ENCODE results near the gene KRTAP3-2.

The KRTAP3-2 gene

DNA sequence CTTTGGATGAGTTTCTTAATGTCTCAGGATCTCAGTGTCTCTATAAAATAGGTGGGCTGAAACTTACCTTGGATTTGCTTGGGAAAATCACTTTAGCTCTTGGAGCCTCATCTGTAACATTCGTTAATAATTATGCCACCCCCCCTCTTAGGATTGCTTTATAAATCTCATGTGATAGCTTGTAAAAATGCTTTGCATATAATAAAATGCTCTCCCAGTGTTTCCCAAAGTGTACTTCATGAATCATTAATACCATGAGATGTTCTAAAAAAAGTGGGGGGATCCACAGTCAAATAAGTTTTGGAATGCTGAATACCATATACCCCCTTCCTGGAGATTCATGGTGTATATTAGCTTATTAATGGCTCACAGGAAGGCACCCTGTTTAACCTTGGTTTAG, 38.1 kb downstream of the KRTAP3-2 start:
- no peak for DNase-seq

DNA sequence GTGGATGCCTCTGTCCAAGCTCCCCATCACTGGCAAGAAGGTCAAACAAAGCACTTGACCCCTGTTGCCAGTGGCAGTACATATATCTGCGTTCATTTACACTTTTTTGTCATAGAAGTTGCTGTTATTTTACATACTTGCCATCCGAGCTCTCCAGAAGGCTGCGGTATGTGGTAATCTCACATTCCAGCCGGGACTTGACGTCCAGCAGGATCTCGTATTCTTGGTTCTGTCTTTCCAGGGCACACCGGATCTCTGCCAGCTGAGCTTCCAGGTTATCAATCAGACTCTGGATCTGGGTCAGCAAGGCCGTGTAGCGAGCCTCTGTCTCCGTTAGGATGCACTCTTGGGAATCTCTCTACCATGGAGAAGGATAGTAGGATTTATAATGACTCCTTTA, 39.6 kb downstream of the KRTAP3-2 start:
- DNase-seq = no peak

DNA sequence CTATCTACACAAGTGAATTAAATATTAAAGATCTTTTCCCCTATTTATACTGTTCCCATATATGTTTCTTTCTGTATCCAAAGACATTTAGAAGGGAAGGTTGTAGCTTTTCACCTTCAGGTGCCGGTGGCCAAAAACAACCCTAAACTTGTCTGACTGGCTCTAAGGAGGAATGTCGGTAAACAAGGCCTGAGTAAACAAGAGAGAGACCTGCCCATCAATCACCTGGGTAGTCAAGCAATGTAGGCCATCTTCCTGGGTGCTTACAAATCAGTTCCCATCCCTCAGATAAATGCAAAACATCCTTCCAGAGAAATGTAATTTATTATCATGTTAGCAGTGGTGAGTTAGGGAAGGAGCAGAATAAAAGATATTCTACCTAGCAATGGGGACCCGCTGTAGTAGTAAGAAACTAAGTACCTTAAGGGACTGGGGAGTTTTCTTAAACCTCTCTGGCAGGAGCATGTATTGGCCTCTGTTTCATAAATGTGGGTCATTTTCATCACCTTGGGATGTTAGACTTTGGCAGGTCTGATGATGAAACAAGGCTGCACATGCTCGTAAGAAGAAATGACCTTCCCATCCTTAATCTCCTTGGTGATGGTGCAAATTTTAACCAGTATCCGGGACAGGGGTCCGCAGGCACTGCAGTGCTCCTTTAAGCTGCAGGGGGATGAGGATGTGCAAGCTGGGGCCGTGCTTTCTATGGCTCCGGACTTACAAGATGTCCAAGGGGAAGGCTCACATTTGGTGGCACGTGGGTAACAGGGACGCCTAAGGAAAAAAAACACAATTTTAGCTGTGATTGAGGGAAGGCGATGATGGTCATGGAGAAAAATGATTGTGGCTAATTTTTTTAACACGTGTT, 41.4 kb downstream of the KRTAP3-2 start:
- DNase-seq = no peak

DNA sequence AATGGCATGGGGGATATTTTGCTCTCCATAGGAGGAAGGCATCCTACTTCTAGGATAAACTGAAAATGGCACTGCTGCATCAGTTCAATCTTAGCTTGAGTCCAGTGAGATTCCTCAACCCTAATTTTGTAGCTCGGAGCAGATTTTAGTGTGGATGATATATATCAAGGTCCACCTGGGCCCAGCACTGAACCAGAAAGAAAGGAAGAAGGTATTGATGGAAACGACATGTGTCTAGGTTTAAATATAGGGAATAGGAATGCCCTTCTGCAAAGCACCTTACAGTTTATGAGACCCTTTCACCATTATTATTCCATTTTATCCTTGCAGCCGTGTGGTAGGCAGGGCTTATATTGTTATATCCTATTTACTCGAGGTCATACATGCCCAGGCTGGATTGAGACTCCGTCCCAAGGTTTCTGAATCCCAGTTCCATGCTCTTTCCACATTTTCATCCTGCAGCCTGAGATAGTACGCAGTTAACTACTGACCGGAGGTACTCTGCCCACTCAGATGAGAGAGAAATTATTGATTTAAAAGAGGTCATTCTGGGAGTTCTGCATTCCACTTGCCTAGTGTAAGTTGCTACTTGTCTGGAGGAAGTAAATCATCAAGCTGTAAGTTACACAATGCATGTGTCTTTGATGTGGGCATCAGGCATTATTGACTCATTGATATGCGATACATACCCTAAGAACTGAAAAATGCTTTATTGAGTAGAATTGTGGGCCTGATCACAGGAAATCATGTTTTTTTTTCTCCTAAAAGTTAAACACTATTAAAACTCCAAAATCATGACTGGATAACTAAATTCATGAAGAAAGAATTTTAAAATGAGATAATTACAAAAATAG, 43.1 kb downstream of the KRTAP3-2 start:
- DNase-seq = no peak

DNA sequence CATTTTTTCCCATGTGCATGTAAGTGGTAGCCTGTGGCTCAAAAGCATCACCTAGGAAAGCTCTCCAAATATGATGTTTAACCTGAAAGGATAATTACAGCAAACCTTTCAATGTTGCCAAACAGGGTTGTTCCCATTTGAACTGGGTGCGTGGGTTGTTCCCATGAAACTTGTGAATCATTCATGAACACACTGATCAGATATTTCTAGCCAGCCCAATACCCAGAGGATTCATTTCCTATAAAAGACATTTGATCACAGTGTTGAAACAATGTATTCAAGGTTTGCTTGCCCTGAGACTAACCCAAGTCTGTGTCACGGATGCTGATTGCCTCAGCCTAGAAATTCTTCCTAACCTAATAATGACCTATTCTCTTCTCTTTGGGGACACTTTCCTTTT, 45.8 kb downstream of the KRTAP3-2 start:
- no peak for DNase-seq

DNA sequence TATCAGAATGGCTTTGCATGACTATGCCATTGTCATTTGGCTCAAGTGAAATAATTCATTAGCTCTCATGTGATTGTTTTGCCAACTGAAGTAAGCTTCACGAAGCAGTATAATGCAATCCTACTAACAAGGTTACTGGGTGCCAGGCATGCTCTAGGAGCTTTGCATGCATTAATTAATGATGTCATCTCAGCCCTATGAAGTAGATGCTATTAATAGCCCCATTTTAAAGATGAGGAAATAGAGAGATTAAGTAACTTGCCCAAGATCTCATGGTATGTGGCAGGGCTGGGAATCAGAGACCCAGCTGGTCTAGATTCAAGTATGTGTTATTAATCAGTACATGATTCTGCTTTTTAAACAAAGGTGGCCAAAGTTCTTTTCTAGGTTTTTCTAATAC, 47.0 kb downstream of the KRTAP3-2 start:
- DNase-seq = no peak

DNA sequence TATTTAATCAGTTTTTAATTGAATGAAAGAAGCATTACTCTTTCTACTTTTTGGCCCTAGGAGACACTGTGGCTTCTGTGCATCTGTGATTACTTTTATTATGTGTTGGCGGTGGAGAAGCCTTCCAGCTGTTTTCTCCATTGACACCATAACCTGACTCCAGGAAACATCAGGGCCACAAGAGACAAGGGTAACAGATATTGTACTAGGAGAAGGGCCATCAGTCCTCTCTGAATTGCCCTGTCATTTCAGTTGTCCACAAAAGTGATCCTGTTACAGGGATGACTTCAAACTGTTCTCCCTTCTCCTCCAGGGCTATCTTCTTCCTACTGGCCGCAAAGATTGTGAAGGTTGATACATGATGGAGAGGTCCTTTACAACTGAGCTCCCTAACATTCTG, 47.6 kb downstream of the KRTAP3-2 start:
- no peak for DNase-seq

DNA sequence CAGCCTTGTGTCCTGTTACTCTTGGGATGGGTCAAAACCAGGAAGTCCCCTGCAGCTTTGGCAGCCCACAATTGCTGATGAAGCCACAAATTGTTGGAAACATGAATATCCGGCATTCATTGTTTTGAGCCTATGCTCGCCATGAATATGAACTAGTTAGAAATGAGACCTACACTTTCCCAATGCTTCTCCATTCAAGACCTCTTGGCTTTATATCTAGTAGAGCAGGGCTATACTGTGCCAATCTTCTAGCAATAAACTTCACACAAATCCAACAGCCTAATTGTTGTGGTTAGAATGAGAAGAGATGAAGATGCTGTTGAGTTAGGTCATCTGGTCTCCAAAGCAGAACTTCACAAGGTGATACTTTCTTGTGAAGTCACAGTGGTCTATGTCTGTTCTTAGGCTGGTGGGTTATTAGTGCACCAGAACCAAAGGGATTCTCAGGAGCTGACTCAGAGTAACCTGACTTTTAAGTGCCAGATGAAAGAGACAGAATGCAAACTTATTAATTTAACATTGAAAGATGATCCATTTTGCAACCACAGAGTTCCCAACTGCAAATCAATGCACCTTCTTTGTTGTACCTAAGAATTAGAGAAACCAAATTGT, 48.6 kb downstream of the KRTAP3-2 start:
- no peak for DNase-seq

DNA sequence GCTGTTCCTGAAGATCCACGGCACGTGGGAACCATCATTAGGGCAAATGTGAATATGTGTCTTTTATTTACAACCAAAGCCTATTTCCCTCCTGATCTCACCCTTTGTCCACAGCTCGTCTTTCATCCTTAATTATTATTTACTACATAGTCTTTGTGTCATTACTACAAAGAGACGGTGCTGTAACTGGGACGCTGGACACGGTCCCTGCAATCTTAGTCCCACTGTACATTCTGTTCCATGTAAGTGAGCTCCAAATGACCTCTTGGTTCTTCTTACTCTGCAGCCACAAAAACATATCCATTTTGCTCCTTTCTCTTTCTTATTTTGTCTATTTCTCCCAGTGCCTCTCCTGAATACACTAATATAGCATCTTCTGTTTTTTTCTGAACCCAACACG, 49.5 kb downstream of the KRTAP3-2 start:
- DNase-seq = no peak

DNA sequence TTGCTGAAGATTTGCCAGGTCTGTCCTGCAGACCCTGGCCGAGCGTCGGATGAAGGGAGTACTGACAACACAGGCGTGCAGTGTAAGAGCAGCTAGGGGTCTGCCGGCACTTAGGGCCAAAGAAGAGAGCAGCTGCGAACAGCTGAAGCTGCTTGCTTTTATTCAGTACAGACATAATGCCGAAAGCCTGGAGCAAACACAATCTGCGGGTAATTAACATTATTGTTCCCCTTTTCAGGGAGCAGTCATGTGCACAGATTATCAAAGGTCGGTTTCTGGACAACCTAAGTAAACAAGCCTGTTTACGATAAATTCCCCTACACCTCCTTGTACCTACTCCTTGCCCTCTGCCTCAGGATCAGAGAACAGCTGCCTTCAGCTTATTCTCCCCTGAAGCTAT, 50.3 kb downstream of the KRTAP3-2 start:
- no peak for DNase-seq
